Measurements from ENCODE around the gene CRLF2. TPM values are rescaled to one million over a fixed set of nuclear protein-coding genes. Genes with fewer than 3 reads are reported as not detected.
"Not testable (repeated sequence)": the region's sequence is repeated elsewhere in the genome, so short reads cannot be mapped to it uniquely, and the experiment has no call there.

The CRLF2 gene
- total and polyA plus RNA-seq, 12 donors: not detected

DNA sequence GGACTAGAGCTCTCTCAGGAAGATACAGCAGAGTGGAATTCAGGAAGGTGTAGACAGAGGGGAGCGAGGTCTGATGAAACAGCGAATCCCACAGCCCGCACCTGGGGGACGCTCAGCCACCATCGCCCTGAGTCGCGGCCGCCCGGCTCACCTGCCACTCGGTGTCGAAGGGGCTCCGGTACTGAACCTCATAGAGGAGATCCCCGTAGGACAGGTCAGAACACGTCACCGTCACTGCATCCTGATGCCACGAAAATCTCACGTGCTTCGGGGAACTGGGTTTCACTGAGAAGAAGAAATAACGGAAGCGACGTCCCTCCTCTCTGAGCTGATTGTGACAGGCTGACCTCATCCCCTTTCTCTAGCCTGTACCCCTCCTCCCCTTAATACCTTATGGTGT, 10.2 kb downstream of the CRLF2 start:
- Histone ChIP-seq H3K4me1 (replicated peaks in 1 of 2) (peaks cover 0 to 11% of the 10 kb centered on the region in 2 donors), H3K27me3 (no peaks in the 10 kb centered on the region), H3K9me3 (replicated peaks in 1 of 3) (no peaks in the 10 kb centered on the region), H3K4me3 (no peak overlapping the region), H3K27ac (no peak overlapping the region), H3K36me3 (replicated peaks in 1 of 2) (no peaks in the 10 kb centered on the region)
- peak in 1 of 7 donors; percentile 24 for DNase-seq
- no peak for TF ChIP-seq CTCF (IDR thresholded peaks at IDR 0.05)
- TF ChIP-seq POLR2A (IDR thresholded peaks at IDR 0.05): no peak
- WGBS, 4 donors: 85 to 94% (median 89%) methylated on average over 18 to 21 of the region's 21 CpGs
- intact Hi-C loops (cut with DNase I): no loop called here

DNA sequence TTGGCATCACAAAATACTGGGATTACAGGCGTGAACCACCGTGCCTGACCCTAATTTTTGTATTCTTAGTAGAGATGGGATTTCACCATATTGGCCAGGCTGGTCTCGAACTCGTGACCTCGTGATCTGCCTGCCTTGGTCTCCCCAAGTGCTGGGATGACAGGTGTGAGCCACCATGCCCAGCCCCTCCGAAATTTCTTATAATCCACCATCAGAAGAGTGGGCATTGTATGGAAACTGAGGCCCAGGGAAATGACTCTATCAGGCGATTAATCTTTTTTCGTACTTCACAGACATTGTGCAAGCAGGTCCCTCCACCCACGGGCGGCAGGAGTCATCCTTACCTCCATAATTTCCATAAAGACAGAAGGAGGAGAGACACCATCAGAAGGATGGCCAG, 16.0 kb downstream of the CRLF2 start:
- peak in 1 of 7 donors; percentile 11 for DNase-seq
- H3K27ac ChIP-seq: no peak overlapping the region
- TF ChIP-seq POLR2A (IDR thresholded peaks at IDR 0.05) (no peak), CTCF (IDR thresholded peaks at IDR 0.05) (no peak)
- no peaks in the 10 kb centered on the region for H3K9me3 ChIP-seq (replicated peaks in 1 of 3)
- intact Hi-C loops (cut with DNase I): no loop called here
- H3K27me3 ChIP-seq: no peaks in the 10 kb centered on the region
- no peak overlapping the region for H3K4me3 ChIP-seq
- H3K4me1 ChIP-seq (replicated peaks in 1 of 2): no peaks in the 10 kb centered on the region
- H3K36me3 ChIP-seq (replicated peaks in 1 of 2): no peaks in the 10 kb centered on the region
- 64 to 85% (median 76%) methylated on average over 10 of the region's 10 CpGs for WGBS, 4 donors

- intact Hi-C loops (cut with DNase I); H3K27me3 ChIP-seq; DNase-seq; H3K4me1 ChIP-seq (replicated peaks in 1 of 2); H3K9me3 ChIP-seq (replicated peaks in 1 of 3); H3K36me3 ChIP-seq (replicated peaks in 1 of 2); H3K4me3 ChIP-seq; H3K27ac ChIP-seq: not testable (repeated sequence)
- 78 to 90% (median 82%) methylated on average over 7 to 8 of the region's 8 CpGs for WGBS, 4 donors
Measured at GRCh38 chrX:1192196-1192595, 20.3 kb downstream of the CRLF2 start.

DNA sequence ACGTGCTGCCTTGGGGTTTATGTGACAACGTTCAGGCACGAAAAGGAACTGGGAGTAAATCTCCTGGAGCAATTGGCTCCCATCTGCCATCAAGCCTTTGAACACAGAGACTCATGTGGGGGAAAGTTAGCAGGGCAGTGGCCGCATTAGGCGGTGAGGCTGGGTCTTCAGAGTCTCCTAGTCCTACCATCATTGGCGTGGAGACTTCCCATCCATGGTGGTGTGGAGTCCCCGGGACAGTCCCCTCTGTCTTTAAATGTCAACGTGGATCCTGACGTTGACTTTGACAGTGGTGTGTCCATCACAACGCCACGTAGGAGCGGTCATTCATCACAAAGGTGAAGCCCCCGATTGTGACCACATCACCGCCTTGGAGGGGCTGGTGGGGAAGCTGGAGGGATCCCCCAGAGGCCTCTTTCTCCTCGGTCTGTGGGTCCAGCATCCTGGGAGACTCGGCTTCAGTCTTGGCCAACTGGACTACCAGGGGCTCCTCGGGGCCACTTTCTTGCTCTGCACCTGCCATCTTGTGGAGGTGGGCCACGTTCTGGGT, 21.8 kb downstream of the CRLF2 start:
- peak in 1 of 7 donors; percentile 21 for DNase-seq
- Histone ChIP-seq H3K27me3 (no peaks in the 10 kb centered on the region), H3K27ac (no peak overlapping the region), H3K4me1 (replicated peaks in 1 of 2) (no peaks in the 10 kb centered on the region), H3K4me3 (no peak overlapping the region), H3K36me3 (replicated peaks in 1 of 2) (no peaks in the 10 kb centered on the region), H3K9me3 (replicated peaks in 1 of 3) (no peaks in the 10 kb centered on the region)
- intact Hi-C loops (cut with DNase I): no loop called here
- WGBS, 4 donors: 65 to 83% (median 77%) methylated on average over 9 to 18 of the region's 18 CpGs
- TF ChIP-seq POLR2A (IDR thresholded peaks at IDR 0.05) (no peak), CTCF (IDR thresholded peaks at IDR 0.05) (no peak)

DNA sequence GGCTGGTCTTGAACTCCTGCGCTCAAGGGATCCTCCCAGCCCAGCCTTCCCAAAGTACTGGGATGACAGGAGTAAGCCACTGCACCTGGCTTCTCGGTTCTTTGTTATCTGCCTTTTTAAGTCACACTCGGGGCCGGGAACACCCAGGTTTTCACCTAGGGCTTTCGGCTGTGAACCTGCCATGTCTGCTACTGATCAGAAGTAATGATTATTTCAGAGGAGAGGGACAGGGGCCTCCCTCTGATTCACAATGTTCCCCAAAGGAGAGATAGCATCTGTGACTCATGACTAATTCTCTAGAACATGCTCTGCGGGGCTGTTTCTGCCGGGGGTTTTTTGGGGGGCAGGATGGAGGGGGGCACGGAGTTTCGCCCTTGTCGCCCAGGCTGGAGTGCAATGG, 26.9 kb downstream of the CRLF2 start:
- H3K36me3 ChIP-seq (replicated peaks in 1 of 2): no peaks in the 10 kb centered on the region
- intact Hi-C loops (cut with DNase I): no loop called here
- 63 to 80% (median 76%) methylated on average over 5 to 10 of the region's 10 CpGs for WGBS, 4 donors
- no peak for TF ChIP-seq POLR2A (IDR thresholded peaks at IDR 0.05)
- TF ChIP-seq CTCF (IDR thresholded peaks at IDR 0.05): no peak
- H3K4me1 ChIP-seq (replicated peaks in 1 of 2): no peaks in the 10 kb centered on the region
- H3K9me3 ChIP-seq (replicated peaks in 1 of 3): no peaks in the 10 kb centered on the region
- H3K27ac ChIP-seq: no peak overlapping the region
- H3K4me3 ChIP-seq: no peak overlapping the region
- H3K27me3 ChIP-seq: peaks cover 3% of the 10 kb centered on the region
- peak in 1 of 7 donors; percentile 40 for DNase-seq
